ENCODE measurements around the gene TRMT1. TPM values are rescaled to one million over a fixed set of nuclear protein-coding genes. Genes with fewer than 3 reads are reported as not detected.
A peak's percentile ranks its signal among the peaks of the same experiment; 100 is the strongest.

Gene TRMT1
- total RNA-seq, 4 donors from 2014 or later = 19.4 to 42.5 (median 29.0) TPM

DNA sequence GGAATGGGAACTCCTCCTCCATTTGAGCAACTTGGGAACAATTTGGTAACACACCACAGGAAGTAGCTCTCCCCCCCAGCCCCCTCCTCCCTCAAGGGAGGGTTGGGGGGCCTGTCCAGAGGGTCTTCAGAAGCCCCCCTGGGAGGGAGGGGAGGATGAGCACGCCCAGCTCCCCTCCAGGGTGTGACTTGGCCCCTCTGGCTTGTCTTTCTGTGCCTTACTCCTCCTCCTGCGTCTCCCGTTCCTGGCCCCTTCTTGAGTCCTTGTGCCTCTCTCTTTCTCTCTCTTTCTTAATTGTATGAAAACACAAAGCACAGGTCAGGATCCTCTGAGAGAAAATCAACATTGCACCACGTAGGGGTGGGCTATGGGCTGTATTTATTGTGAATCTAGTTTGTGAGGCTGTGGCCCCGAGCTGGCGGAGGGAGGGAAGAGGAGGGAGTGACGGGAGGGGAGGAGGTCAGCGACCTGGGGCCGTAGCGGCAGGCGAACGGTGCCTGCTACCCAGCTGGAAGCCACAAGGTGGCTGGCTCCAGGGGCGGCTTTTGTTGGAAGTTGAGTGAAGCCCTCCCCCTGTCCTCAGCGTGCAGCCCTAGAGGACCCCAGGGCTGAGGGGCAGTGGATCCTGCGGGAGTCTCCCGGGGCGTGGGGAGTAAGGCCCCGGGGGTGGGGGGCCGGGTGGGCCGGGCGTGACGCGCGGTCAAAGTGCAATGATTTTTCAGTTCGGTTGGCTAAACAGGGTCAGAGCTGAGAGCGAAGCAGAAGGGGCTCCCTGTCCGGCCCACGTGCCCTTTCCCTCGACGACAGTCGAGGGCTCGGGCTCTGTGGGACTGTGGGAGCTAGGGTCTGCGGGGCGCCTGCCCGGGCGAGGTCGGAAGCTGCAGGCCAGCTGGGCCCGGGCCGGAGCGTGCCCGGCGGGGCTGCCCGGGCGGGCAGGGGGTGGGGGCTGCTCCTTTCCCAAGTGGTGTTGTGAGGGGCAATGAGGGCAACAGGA is 20.3 kb downstream of the TRMT1 start:
- 46 to 65% methylated on average over 2 to 13 of the region's 44 CpGs for WGBS, 2 donors
- peaks cover 41 to 99% (median 63%) of the 10 kb centered on the region in 3 donors for H3K4me1 ChIP-seq
- H3K9me3 ChIP-seq = no peaks in the 10 kb centered on the region
- peak overlapping the region in 3 of 4 donors; percentile 19 to 47 (median 23) for H3K4me3 ChIP-seq
- no peak for TF ChIP-seq POLR2A (IDR thresholded peaks at IDR 0.05)
- TF ChIP-seq, protein P1, sequence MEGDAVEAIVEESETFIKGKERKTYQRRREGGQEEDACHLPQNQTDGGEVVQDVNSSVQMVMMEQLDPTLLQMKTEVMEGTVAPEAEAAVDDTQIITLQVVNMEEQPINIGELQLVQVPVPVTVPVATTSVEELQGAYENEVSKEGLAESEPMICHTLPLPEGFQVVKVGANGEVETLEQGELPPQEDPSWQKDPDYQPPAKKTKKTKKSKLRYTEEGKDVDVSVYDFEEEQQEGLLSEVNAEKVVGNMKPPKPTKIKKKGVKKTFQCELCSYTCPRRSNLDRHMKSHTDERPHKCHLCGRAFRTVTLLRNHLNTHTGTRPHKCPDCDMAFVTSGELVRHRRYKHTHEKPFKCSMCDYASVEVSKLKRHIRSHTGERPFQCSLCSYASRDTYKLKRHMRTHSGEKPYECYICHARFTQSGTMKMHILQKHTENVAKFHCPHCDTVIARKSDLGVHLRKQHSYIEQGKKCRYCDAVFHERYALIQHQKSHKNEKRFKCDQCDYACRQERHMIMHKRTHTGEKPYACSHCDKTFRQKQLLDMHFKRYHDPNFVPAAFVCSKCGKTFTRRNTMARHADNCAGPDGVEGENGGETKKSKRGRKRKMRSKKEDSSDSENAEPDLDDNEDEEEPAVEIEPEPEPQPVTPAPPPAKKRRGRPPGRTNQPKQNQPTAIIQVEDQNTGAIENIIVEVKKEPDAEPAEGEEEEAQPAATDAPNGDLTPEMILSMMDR (IDR thresholded peaks at IDR 0.05) = peak in 3 of 6 experiments; percentile 6 to 24 (median 23)
- H3K36me3 ChIP-seq = peaks cover 0 to 42% (median 0%) of the 10 kb centered on the region in 3 donors
- H3K27ac ChIP-seq = peak overlapping the region; percentile 33 to 94 (median 88)
- intact Hi-C loops (cut with DNase I) = no loop called here
- H3K27me3 ChIP-seq = peaks cover 0 to 9% (median 0%) of the 10 kb centered on the region in 4 donors
- DNase-seq = no peak

DNA sequence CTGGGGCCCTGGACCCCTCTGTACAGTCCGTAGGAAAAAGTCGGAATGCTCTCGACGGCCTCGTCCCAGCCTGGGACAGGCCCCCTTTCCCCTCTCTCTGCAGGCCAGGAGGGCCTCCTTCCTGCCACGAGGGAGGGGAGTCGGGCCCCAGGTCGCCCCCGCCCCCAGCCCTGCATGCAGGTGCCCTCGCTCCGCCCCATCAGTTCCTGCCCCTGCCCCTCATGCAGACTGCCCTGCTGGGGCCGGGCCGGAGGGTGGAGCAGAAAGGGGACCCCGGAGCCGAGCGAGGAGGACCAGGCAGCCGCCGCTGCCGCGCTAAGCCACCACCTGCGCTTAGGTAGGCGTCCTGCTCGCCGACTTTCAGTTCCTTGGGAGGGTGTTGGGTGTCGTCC is 21.2 kb downstream of the TRMT1 start:
- WGBS, 2 donors = 66 to 70% methylated on average over 7 to 10 of the region's 25 CpGs
- DNase-seq = no peak
- peak overlapping the region in 3 of 4 donors; percentile 85 to 94 (median 91) for H3K27ac ChIP-seq
- TF ChIP-seq POLR2A (IDR thresholded peaks at IDR 0.05) = no peak
- TF ChIP-seq, protein P1 (IDR thresholded peaks at IDR 0.05) = no peak
- H3K4me3 ChIP-seq = peak overlapping the region in 3 of 4 donors; percentile 19 to 47 (median 23)
- intact Hi-C loops (cut with DNase I) = no loop called here
- H3K27me3 ChIP-seq = peaks cover 0 to 9% (median 0%) of the 10 kb centered on the region in 4 donors
- peaks cover 41 to 98% (median 66%) of the 10 kb centered on the region in 3 donors for H3K4me1 ChIP-seq
- H3K9me3 ChIP-seq = no peaks in the 10 kb centered on the region
- H3K36me3 ChIP-seq = peaks cover 0 to 51% (median 0%) of the 10 kb centered on the region in 3 donors

DNA sequence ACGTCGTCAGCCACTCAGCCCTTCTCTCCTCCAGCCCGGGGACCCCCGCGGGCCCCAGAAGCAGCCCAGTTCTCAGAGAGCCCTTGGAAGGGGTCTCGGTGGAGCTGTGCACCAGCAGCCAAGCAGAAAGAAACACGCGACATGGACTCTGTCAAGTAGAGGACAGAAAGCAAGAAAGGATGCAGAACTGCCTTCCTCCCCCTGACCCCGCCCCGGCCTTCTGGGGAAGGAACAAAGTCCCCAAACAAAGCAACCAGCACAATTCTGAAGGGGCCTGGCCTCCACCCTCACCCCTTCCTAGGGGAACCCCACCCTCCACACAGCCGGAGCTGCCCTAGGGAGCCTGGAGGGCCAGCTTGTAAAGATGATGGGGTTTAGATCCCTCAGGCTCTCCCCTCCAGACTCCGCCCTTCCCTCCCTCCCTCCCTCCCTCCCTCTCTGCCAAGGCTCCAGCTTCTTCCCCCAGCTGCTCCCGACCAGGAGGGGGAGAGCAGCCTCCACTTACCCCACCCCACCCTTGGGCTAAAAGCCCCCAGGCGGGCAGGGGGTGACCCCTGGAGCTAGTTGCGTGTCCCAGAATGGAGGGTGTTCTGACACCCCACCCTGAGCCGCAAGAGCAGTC is 21.7 kb downstream of the TRMT1 start:
- peaks cover 0 to 56% (median 0%) of the 10 kb centered on the region in 3 donors for H3K36me3 ChIP-seq
- intact Hi-C loops (cut with DNase I) = loop anchor here (5.0 kb wide), 1 partner anchor 113 kb away; no protein-coding TSS in a partner anchor
- H3K27ac ChIP-seq = peak overlapping the region in 3 of 4 donors; percentile 85 to 94 (median 91)
- peaks cover 41 to 98% (median 67%) of the 10 kb centered on the region in 3 donors for H3K4me1 ChIP-seq
- DNase-seq = no peak
- H3K27me3 ChIP-seq = peaks cover 0 to 9% (median 0%) of the 10 kb centered on the region in 4 donors
- 65 to 68% methylated on average over 10 to 14 of the region's 16 CpGs for WGBS, 2 donors
- no peaks in the 10 kb centered on the region for H3K9me3 ChIP-seq
- TF ChIP-seq, protein P1 (IDR thresholded peaks at IDR 0.05) = no peak
- peak overlapping the region in 2 of 4 donors; percentile 23 to 47 for H3K4me3 ChIP-seq

DNA sequence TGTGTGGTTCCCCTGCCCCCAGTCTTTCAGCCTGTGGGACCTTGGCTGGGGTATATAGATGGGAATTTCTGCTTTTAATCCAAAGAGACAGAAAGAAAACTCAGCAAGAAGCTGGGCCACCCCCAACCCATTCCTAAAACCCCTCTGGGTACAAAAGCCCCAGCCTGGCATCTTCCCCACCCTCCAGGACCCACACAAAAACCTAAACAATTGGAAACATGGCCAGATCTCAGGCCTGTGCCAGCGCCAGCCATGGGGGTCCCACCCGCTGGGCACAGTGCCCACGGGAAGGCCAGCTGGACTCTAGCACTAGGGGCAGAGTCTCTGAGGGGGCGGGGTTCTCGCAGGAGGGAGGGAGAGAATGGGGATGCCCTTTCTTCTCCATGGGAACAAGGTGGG is 22.4 kb downstream of the TRMT1 start:
- WGBS, 2 donors = no CpG with 5 or more reads among the region's 5 CpGs
- H3K9me3 ChIP-seq = no peaks in the 10 kb centered on the region
- no peak overlapping the region for H3K4me3 ChIP-seq
- DNase-seq = no peak
- H3K36me3 ChIP-seq = peaks cover 0 to 63% (median 0%) of the 10 kb centered on the region in 3 donors
- intact Hi-C loops (cut with DNase I) = loop anchor here (5.0 kb wide), 1 partner anchor 112 kb away; no protein-coding TSS in a partner anchor
- no peak for TF ChIP-seq POLR2A (IDR thresholded peaks at IDR 0.05)
- TF ChIP-seq, protein P1 (IDR thresholded peaks at IDR 0.05) = no peak
- H3K27ac ChIP-seq = peak overlapping the region in 3 of 4 donors; percentile 85 to 94 (median 91)
- H3K4me1 ChIP-seq = peaks cover 39 to 98% (median 67%) of the 10 kb centered on the region in 3 donors
- peaks cover 0 to 9% (median 0%) of the 10 kb centered on the region in 4 donors for H3K27me3 ChIP-seq
